Measurements from ENCODE around the gene ZNF17. TPM values are rescaled to one million over a fixed set of nuclear protein-coding genes. Genes with fewer than 3 reads are reported as not detected.

ZNF17 gene
- 11.5 and 13.0 TPM in 2 replicates for total RNA-seq

DNA sequence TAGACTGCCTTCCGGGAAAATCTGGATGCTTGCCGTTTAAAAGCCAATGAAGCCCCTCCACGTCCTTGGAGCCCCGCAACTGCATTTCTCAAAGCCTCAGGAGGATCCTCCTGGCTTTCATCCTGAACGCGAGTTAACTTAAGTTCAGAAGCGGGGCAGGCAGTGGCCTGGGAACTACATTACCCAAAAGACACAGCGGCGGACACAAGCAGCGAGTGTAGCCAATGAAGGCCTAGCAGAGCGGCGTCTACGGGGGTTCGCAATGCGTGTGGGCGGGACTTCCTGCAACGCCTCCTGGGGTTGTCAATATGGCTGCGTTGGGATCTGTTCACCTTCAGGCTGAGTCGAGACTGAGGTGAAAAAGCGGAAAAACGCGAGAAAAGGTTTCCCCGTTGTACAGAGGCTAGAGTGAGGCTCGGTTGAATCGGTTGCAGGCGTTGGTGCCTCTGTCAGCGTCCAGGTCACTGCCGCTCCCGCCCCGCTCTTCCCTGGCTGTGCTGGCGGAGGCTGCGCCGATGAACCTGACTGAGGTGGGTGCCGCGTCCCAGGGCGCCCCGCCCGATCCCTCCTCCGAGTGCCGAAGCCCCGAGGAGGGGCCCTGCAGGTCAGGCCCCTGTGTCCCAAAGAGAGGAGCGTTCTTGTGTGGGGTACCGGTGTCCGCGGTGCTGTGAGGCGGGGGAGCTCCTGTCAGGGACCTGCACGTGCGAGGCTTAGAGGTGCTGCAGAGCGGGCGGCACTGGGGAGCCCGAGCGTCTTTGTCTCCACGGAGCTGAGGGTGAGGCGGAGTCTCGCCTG lies at the start of gene ZNF17:
Gene ZNF17 (plus strand): TSS at position 285 of the 795 bp plus-strand sequence. CDS start 2,455 bp downstream, outside the sequence.

DNA sequence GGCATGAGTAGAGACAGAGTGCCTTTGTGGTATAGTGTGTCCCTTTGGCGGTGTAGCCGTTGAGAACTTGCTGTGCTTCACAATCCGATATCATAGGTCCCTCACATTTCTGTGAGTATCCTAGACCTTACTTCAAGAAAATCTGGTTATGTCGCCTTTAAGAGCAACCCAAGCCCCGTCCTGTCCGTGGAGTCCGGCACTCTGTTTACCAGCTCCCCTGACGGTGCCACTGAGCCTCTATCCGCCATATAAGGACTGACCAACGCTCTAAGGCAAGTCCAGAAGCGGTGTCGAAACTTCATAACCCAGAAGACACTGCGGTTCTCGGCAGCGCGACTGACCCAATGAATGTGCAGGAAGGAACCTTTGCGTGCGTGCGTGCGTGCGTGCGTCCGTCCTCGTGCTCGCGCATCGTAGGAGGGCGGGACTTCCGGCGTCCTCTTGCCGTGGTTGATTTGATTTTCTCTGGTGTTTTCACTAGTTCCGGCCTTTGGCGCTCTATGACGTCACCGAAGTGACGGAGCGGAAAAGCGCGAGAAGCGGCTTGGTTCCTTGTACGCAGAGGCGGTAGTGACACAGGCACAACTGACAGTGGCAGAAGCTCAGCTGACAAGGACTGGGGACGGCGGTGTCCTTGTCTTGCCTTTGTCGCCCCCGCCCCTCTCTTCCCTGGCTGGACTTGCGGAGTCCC lies 47.8 kb upstream of the ZNF17 start, which contains the start of the genes TRAPPC2B and ZNF547:
Gene TRAPPC2B (plus strand): TSS at position 555 of the 691 bp plus-strand sequence. CDS start 1,283 bp downstream, outside the sequence.
Gene ZNF547 (plus strand): TSS at position 555 of the 691 bp plus-strand sequence. CDS start 5,005 bp downstream, outside the sequence.

DNA sequence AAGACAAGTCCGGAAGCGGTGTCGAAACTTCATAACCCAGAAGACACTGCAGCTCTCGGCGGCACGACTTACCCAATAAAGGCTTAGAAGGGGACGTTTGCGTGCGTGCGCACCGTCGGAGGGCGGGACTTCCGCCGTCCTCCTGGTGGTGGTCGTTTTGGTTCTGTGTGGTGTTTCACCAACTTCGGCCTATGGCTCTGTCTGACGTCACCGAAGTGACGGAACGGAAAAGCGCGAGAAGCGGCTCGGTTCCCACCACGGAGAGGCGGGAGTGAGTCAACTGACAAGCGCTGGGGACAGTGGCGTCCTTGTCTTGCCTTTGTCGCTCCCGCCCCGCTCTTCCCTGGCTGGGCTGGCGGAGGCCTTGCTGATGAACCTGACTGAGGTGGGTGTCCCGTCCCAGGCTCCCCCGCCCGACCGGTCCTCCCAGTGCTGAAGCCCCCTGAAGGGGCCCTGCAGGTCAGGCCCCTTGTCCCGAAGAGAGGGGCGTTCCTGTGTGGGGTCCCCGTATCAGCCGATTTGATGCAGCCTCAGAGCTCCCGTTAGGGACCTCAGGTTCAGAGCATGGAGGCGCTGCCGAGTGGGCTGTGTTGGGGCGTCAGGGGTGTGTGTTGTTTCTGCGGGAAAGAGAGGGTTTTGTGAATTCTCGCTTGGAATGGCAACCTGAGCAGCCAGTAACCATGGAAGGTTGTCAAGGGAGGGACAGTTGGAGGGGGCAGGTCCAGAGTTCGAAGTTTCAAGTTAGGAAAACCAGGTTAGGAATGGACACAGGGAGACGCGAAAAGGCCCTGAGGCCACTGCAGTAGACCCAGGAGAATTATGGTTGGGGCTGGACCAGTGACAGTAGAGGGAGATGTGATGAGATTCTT lies 21.0 kb upstream of the ZNF17 start, which contains the start of gene ZNF548:
Gene ZNF548 (plus strand): TSS at position 125 of the 869 bp plus-strand sequence. CDS start 246 bp downstream, at position 371.

DNA sequence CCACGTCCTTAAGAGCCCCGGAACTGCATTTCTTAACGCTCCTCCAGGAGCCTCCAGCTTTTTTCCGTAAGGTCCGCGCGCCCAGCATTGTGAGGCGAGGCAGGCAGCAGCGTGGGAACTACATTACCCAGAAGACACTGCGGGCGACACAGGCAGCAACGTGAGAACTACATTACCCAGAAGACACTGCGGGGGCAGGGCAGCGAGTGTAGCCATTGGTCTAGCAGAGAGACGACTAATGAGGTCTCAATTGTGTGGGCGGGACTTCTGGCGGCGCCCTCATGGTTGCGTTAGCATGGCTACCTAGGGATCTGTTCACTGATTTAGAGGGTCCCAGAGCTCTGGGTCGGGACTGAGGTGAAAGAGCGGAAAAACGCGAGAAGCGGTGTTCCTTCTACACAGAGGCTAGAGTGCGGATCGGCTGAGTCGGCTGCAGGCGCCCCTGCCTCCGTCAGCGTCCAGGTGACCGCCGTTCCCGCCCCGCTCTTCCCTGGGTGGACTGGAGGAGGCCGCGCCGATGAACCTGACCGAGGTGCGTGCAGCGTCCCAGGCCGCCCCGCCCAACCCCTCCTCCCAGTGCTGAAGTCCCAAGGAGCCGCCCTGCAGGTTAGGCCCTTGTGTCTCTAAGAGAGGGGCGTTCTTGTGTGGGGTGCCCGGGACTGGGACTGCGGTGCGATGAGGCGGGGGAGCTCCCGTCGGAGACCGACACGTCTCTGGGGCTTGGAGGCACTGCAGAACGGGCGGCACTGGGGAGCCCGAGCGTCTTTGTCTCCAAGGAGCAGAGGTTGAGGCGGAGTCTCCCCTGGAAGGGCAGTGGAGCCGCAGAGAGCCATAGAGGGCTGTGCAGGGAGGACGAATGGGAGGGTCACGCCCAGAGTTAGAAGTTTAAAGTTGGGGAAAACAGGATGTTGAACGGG lies 24.4 kb downstream of the ZNF17 start, which contains the start of gene ZNF749:
Gene ZNF749 (plus strand): TSS at position 264 of the 917 bp plus-strand sequence. CDS start 254 bp downstream, at position 518.

Other genes with a start within 250 kb of the ZNF17 start
- not detected in 2 replicates for gene DUXA, start 243.7 kb upstream of the ZNF17 start, total RNA-seq
- gene ZNF264, start 219.7 kb upstream of the ZNF17 start, total RNA-seq: 26.1 and 29.9 TPM in 2 replicates
- gene AURKC, start 180.1 kb upstream of the ZNF17 start, total RNA-seq: 0.33 and 0.69 TPM in 2 replicates
- 26.8 and 29.7 TPM in 2 replicates for gene ZNF805, start 170.5 kb upstream of the ZNF17 start, total RNA-seq
- gene ZNF460, start 130.7 kb upstream of the ZNF17 start, total RNA-seq: 46.2 and 64.4 TPM in 2 replicates
- 7.9 and 12.2 TPM in 2 replicates for gene ZNF543, start 90.7 kb upstream of the ZNF17 start, total RNA-seq
- 9.4 and 12.2 TPM in 2 replicates for gene ZNF304, start 59.9 kb upstream of the ZNF17 start, total RNA-seq
- 10.3 and 11.3 TPM in 2 replicates for gene TRAPPC2B, start 47.6 kb upstream of the ZNF17 start, total RNA-seq
- gene ZNF547, start 47.6 kb upstream of the ZNF17 start, total RNA-seq: 2.6 and 2.9 TPM in 2 replicates
- gene ZNF548, start 21.3 kb upstream of the ZNF17 start, total RNA-seq: 11.9 and 16.6 TPM in 2 replicates
- gene ZNF749, start 24.2 kb downstream of the ZNF17 start, total RNA-seq: 8.8 and 11.1 TPM in 2 replicates
- 0.11 and 0.17 TPM in 2 replicates for gene VN1R1, start 46.0 kb downstream of the ZNF17 start, total RNA-seq
- 10.9 and 17.6 TPM in 2 replicates for gene ZNF772, start 66.4 kb downstream of the ZNF17 start, total RNA-seq
- 7.6 and 10.5 TPM in 2 replicates for gene ZNF419, start 76.6 kb downstream of the ZNF17 start, total RNA-seq
- gene ZNF773, start 88.8 kb downstream of the ZNF17 start, total RNA-seq: 8.6 and 11.6 TPM in 2 replicates
- gene ZNF549, start 116.2 kb downstream of the ZNF17 start, total RNA-seq: 4.1 and 5.5 TPM in 2 replicates
- 6.6 and 8.3 TPM in 2 replicates for gene ZNF550, start 148.7 kb downstream of the ZNF17 start, total RNA-seq
- gene ZNF416, start 167.8 kb downstream of the ZNF17 start, total RNA-seq: 3.6 and 5.2 TPM in 2 replicates
- 2.6 and 4.5 TPM in 2 replicates for gene ZIK1, start 173.0 kb downstream of the ZNF17 start, total RNA-seq
- gene ZNF530, start 188.7 kb downstream of the ZNF17 start, total RNA-seq: 3.5 and 4.4 TPM in 2 replicates
- 18.7 and 23.5 TPM in 2 replicates for gene ZNF134, start 203.1 kb downstream of the ZNF17 start, total RNA-seq
- gene ZNF211, start 222.0 kb downstream of the ZNF17 start, total RNA-seq: 9.0 and 12.5 TPM in 2 replicates